Eye (tissue), 1 donor: ENCODE results near the gene IFNL2.
"Not testable (repeated sequence)": the region's sequence is repeated elsewhere in the genome, so short reads cannot be mapped to it uniquely, and the experiment has no call there.

ENCODE experiments used
- DNase-seq: peaks from one replicate; pipeline ENCODE4 v3.0.0-alpha.2; 2015

IFNL2 gene

GRCh38 chr19:39268085-39268484, at the start of gene IFNL2:
TSS of gene IFNL2 (plus strand) at chr19:39268396. CDS start at chr19:39268569, 173 bp downstream.
- not testable (repeated sequence) for DNase-seq

GRCh38 chr19:39219108-39219507, 49.1 kb upstream of the IFNL2 start:
- DNase-seq = not testable (repeated sequence)

GRCh38 chr19:39223703-39224279, 44.4 kb upstream of the IFNL2 start:
- DNase-seq = peak; percentile 44

GRCh38 chr19:39224910-39225309, 43.3 kb upstream of the IFNL2 start:
- no peak for DNase-seq

- no peak for DNase-seq
Measured at GRCh38 chr19:39230096-39230764, 38.0 kb upstream of the IFNL2 start.

- DNase-seq = no peak
Measured at GRCh38 chr19:39232708-39233107, 35.5 kb upstream of the IFNL2 start.

- DNase-seq = no peak
Measured at GRCh38 chr19:39236527-39236926, 31.7 kb upstream of the IFNL2 start.

- DNase-seq = no peak
Measured at GRCh38 chr19:39237200-39238184, 30.7 kb upstream of the IFNL2 start.

GRCh38 chr19:39238209-39238608, 30.0 kb upstream of the IFNL2 start:
- DNase-seq = no peak

GRCh38 chr19:39238944-39239343, 29.3 kb upstream of the IFNL2 start:
- no peak for DNase-seq

GRCh38 chr19:39240421-39240820, 27.8 kb upstream of the IFNL2 start:
- DNase-seq = no peak

- DNase-seq = not testable (repeated sequence)
Measured at GRCh38 chr19:39243741-39244140, 24.5 kb upstream of the IFNL2 start.

- not testable (repeated sequence) for DNase-seq
Measured at GRCh38 chr19:39244410-39245100, 23.6 kb upstream of the IFNL2 start, which contains the start of gene IFNL3. TSS of gene IFNL3 (minus strand) at chr19:39245006. CDS start at chr19:39244967, 39 bp downstream.

- DNase-seq = not testable (repeated sequence)
Measured at GRCh38 chr19:39245166-39245565, 23.0 kb upstream of the IFNL2 start.

- DNase-seq = peak; percentile 65
Measured at GRCh38 chr19:39246951-39247669, 21.1 kb upstream of the IFNL2 start.

GRCh38 chr19:39247701-39248664, 20.2 kb upstream of the IFNL2 start:
- peak; percentile 62 for DNase-seq

GRCh38 chr19:39248806-39249205, 19.4 kb upstream of the IFNL2 start, which contains the start of gene IFNL4:
TSS of gene IFNL4 (minus strand) at chr19:39248856.
- DNase-seq = no peak

- no peak for DNase-seq
Measured at GRCh38 chr19:39251081-39251480, 17.1 kb upstream of the IFNL2 start.

- no peak for DNase-seq
Measured at GRCh38 chr19:39251846-39252245, 16.4 kb upstream of the IFNL2 start.

GRCh38 chr19:39252458-39252857, 15.7 kb upstream of the IFNL2 start:
- no peak for DNase-seq
